TTC549 (cell line): ENCODE measurements around the gene ADCY7.

Experiments used
- FAIRE-seq: peaks from 2 replicates; lab custom pipeline; 2012; peaks lifted over from hg19 to GRCh38; lab: Jason Lieb, UNC

The ADCY7 gene

DNA sequence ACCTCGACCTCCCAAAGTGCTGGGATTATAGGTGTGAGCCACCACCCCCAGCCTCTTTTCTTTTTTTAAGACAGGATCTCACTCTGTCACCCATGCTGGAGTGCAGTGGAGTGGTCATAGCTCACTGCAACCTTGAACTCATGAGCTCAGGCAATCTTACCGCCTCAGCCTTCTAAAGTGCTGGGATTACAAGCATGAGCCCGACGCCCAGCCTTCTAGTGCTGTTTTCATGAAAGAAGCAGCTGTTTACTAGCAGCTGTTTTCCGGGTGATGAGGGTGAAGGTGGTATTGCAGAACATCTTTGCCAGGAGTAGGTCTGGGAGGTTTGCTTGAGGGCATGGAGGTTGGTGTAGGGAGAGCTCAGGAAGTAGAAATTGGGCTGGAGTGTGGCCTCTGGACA is 2.0 kb downstream of the ADCY7 start:
- no peak for FAIRE-seq

DNA sequence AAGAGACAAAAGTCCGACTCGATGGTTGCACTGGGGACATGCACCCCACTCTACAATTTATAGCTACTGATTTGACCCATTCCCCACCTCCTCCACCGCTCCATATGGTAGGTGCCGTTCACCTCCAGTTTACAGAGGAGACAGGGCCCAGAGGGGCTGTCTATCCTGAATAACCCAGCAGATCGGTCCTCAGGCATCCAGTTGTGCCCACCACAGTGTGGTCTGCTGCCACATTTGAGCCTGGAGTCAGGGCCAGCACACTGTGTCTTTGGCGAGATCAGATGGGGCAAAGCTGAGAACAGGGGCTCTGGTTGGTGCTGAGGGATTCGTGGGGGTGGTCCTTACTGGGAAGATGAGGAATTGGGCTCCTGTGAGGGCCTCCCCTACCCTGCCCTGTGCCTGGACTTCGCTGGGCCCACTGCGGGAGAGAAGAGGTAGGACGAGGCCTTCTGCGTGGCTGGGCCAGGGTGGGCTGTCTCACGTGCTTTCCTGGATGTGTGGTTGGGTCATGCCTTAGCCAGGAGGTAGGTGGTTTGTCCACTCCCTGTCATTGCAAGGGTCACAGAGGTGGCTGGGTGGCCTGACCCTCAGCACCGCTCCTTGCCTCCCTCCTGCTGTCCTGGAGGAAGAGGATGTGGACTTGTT is 2.8 kb downstream of the ADCY7 start:
- no peak for FAIRE-seq

DNA sequence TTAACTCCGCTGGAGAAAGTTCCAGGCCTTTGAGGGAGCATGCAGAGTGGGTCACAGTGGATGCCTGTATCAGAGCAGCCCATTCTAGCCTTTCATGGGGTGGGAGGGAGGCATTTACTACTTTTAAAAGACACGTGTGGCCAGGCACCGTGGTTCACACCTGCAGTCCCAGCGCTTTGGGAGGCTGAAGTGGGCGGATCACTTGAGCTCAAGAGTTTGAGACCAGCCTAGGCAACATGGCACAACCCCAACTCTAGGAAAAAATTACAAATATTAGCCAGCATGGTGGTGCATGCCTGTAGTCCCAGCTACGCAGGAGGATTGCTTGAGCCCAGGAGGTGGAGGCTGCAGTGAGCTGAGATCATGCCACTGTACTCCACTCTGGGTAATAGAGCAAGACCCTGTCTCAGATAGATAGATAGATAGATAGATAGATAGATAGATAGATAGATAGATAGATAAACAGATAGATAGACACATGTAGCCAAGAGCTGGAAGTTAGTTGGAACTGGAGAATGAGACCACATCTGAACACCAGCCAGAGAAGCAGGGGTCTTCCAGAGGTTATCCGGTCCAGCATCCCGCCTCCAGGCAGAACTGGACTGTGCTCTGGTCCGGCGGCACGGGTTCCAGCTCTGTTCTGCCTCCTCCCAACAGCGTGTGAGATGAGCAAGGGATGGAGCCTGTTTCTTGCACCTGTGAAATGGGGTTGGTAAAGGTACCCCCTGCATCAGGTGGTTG is 3.6 kb downstream of the ADCY7 start:
- FAIRE-seq = no peak

GRCh38 chr16:50270510-50271147 is 4.3 kb downstream of the ADCY7 start:
- FAIRE-seq = no peak

- FAIRE-seq = no peak
Observed at GRCh38 chr16:50271148-50272041, 5.0 kb downstream of the ADCY7 start.

GRCh38 chr16:50272111-50272571 is 5.8 kb downstream of the ADCY7 start:
- FAIRE-seq = no peak

GRCh38 chr16:50272687-50273381 is 6.5 kb downstream of the ADCY7 start:
- no peak for FAIRE-seq

GRCh38 chr16:50273382-50273690 is 7.0 kb downstream of the ADCY7 start:
- FAIRE-seq = no peak

DNA sequence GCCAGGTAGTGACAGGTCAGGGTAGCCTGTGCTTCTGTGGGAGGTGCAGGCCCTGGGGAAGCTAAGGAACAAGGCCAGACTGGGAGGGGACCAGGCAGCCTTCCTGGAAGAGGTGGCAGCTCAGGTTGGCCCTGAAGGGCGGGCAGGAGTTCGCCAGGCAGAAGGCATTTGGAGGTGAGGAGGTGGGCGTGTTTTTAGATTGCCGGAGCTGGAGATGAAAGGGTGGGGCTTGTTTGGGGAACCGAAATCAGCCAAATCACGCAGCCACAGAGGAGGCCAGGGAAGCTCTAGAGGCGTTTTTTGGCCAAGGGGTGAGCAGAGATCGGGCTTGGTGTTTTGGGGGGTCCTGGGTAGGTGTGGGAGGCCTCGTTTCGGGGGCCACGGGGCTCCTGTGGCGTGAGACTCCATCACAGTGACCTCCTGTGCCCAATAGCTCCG is 7.6 kb downstream of the ADCY7 start:
- no peak for FAIRE-seq

DNA sequence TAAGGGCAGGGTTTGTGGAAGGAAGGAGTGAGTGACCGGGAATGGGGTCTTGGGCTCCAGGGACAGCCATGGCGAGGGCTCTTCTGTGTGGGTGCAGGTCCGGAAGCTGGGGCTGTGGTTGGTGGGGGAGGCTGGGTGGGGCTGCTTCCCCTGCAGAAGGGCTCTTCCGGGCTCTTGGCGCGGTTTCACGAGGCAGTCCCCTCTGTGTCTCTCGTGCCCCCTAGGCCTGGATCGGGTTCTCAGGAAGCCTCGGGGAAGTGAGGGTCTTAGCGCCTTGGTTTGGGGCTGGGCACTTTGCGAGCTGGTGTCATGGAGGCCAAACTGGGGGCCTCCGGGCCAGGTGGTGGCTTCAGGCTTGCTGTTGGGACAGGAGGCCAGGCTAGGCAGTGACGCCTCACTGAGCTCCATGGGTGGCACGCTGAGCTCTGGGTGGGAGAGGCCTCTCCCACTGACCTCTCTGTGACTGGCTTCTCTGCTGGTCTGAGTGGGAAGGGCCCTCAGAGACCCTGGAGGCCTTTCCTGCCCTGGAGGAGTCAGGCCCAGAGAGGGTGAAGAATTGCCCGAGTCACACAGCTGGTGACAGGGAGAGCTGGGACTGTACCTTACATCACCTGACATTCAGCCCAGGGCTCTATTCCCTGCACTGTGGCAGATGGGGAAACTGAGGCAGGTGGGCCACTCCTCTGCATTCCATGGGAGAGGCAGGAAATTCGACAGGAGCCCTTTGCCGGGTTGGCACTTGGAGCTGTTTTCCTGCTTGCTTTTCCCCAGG is 8.2 kb downstream of the ADCY7 start:
- no peak for FAIRE-seq

GRCh38 chr16:50275098-50275415 is 8.7 kb downstream of the ADCY7 start:
- FAIRE-seq = no peak

- FAIRE-seq = no peak
Observed at GRCh38 chr16:50275428-50276325, 9.3 kb downstream of the ADCY7 start.

DNA sequence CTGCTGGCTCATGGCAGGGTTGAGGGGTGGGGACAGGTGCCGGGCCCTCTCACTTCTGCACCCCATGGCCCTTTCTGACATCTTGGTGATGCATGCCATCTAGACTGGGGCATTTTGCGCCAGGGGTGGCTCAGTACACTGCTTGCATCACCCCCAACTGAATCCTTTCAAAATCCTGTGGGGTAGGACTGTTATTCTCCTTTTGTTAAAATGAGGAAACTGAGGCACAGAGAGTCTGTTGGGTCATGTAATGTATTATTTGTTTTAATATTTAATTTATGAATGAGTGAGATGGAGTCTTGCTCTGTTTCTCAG is 9.9 kb downstream of the ADCY7 start:
- no peak for FAIRE-seq

DNA sequence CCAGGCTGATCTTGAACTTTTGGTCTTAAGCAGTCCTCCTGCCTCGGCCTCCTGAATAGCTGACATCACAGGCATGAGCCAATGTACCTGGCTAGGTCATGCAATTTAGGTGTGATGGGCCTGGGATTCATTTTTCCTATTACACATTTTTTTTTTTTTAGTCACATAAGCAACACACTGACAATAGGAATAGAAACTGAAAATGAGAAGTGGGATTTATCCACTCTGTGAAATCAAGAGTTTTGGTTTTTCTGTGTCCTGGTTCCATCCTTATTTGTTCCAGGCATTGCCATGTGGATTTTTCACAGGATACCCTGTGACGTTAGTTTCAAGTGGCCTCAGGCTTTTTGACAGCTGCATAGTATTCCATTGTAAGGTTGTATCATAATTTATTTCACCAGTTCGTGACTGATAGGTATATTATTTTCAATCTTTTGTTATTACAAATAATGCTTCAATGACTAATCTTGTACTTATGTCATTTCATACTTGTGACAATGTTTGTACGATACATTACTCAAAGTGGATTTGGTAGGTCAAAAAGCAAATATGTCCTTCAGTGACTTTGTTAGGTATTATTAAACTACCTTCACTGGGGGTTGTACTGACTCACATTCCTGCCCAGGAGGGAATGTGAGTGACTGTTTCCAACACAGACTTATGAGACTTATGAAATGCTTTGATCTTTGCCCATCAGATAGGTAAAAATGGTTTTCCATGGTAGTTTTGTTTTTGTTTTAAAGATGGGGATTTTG is 10.6 kb downstream of the ADCY7 start:
- FAIRE-seq = no peak

DNA sequence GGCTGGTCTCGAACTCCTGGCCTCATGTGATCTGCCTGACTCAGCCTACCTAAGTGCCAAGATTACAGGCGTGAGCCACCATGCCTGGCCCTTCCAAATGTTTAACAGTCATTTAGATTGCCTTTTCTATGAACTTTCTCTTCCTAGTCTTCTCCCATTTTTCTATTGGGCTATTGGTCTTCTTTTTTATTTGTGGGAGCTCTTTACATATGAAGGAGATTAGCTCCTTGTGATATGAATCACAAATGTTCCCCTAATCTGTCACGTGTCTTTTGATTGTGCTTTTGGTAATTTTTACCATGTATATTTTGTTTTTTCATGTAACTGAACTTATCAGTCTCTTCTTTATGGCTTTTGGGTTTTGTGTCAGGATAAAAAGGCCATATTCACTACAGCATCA is 11.9 kb downstream of the ADCY7 start:
- no peak for FAIRE-seq

DNA sequence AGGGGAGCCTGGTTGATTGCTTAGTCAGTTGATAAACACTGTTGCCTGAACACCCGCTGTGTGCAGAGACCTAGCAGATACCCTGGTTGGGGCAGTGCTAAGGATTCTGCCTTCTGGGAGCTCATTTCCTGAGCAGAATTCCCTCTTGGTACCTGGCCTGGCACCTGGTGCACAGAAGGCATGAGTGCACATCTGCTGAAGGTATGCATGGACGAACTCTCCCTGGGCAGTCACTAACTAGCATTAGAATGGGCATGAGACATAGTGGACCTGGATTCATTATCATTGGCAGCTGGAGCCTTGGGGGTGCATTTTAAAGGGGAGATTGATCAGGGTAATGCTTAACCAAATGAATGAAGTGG is 13.1 kb downstream of the ADCY7 start:
- FAIRE-seq = no peak

- FAIRE-seq = no peak
Observed at GRCh38 chr16:50280932-50281331, 14.6 kb downstream of the ADCY7 start.

GRCh38 chr16:50281391-50282009 is 15.1 kb downstream of the ADCY7 start:
- FAIRE-seq = no peak

- FAIRE-seq = no peak
Observed at GRCh38 chr16:50282010-50282538, 15.7 kb downstream of the ADCY7 start.
